GM12801 (cell line): ENCODE measurements around the gene RPTOR.

Source experiments
- CTCF ChIP-seq: IDR thresholded peaks from one replicate; pipeline ENCODE4 v1.5.1; 2011; ENCODE audit warnings: control low read depth; ENCODE audit not compliant: insufficient read length; ENCODE audit errors: extremely low read depth

RPTOR gene

GRCh38 chr17:80647746-80648145, 103.1 kb downstream of the RPTOR start:
- TF ChIP-seq CTCF: no peak

DNA sequence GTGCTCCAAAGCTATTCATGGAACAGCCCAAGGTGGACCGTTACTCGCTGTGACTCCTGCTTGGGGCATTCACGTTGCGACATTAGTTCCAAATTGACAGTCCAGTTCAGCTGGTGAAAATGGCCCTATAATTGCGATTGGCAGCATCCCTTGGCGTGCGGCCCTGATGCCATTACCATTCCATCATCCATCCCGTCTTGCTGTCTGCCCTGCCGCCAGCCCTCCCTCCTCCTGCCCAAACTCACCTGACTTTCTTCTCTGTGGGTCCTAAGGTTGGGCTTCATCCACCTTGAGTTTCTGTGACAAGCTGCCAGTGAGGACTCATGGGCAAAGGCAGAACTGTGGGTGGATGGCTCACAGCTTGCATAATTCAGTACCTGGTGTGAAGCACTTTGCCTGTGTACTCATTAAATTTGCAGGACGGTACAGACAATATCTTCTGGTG, 104.6 kb downstream of the RPTOR start:
- no peak for TF ChIP-seq CTCF

- TF ChIP-seq CTCF: no peak
Observed at GRCh38 chr17:80649672-80650330, 105.2 kb downstream of the RPTOR start.

GRCh38 chr17:80650331-80650672, 105.7 kb downstream of the RPTOR start:
- TF ChIP-seq CTCF: no peak

DNA sequence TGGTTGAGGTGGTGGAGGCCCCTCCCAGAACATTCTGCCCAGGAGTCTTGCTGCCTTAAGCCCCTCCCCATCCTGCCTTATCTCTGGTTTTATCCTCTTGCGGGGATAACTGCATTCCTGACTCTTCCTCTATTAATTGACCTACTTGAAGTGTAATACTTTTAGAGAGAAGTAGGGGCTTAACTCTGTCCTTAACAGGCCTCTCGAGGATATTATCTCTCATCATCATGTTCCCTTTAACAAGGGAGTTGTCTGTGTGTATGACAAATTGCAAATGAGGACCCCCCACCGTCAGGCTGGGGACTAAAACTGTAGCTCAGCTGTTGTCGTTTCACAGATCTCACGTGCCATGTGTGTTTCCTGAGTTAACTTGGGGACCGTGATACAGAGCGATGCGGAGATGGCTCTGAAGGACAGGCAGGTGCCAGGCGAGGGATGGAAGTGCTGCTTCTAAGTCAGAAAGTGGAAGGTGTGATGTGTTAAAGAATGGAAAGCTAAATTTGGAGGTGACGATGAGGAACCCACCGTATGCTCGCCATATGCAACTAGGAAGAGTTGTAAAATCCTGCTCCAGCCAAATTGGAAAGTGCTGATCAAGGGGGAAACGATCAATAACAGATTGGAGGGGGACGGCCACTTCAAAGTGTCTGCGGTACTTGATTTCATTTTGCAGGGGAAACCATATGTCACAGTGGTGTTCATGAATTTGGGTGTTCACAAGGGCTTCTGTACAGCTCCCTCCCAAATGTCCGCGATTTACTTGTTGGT, 106.3 kb downstream of the RPTOR start:
- TF ChIP-seq CTCF: no peak

- TF ChIP-seq CTCF: no peak
Observed at GRCh38 chr17:80652756-80653330, 108.2 kb downstream of the RPTOR start.

DNA sequence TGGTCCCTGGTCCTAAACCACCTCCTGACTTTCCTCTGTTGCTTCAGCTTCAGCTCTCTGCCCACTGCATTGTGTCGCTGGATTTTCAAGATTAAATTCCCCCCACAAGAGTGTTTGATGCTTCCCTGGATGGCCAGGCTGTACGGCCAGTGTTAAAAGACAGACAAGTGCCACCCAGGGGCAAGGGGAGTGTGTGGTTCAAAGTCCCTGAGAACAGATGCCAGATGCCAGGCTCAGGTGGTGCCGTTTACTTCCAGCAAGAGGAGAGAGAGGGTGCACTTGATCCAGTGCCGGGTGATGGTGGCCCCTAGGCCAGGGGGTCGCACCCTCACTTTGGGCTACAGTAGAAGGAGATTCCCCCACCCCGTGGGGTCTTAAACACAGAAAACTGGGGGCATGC, 109.2 kb downstream of the RPTOR start:
- TF ChIP-seq CTCF: no peak
